PC-3 (cell line): ENCODE results near the gene GPC5.

Experiments
- CTCF ChIP-seq: fragments of 300-600 bp; sonication (generic); conservative IDR thresholded peaks from 2 replicates; pipeline ENCODE4 v1.5.1; 2017; ENCODE audit warnings: antibody characterized with exemption, low read depth, mild to moderate bottlenecking, low read length
- EZH2 ChIP-seq: fragments of 300-600 bp; sonication (generic); IDR thresholded peaks from one replicate; pipeline ENCODE4 v1.6.1; 2017; ENCODE audit warnings: antibody characterized with exemption, mild to moderate bottlenecking, low read length; ENCODE audit not compliant: unreplicated experiment

- TF ChIP-seq CTCF = no peak
- TF ChIP-seq EZH2 = no peak
Observed at GRCh38 chr13:92262100-92262788, 863.8 kb downstream of the GPC5 start.
